ENCODE measurements around the gene SPTSSB. TPM values are rescaled to one million over a fixed set of nuclear protein-coding genes. Genes with fewer than 3 reads are reported as not detected.

Gene SPTSSB
- total and polyA plus RNA-seq, 7 donors = 0.03 to 1.2 (median 0.12) TPM; not detected in 3

GRCh38 chr3:161320837-161321236 lies 50.5 kb downstream of the SPTSSB start:
- no peak for TF ChIP-seq CTCF (IDR thresholded peaks at IDR 0.05)
- Histone ChIP-seq H3K4me1 (no peaks in the 10 kb centered on the region), H3K9me3 (peaks cover 3% of the 10 kb centered on the region), H3K36me3 (ENCODE audit: insufficient read depth in 1 of 2, low read depth in 1 of 2) (no peaks in the 10 kb centered on the region), H3K27ac (no peak overlapping the region), H3K27me3 (ENCODE audit: insufficient read depth in 3 of 3, low read length in 2 of 3) (no peaks in the 10 kb centered on the region), H3K4me3 (no peak overlapping the region)
- ATAC-seq (no peak), DNase-seq (no peak)
- 92 to 97% (median 95%) methylated on average over 1 of the region's 1 CpG for WGBS, 3 donors
- intact Hi-C loops (cut with DNase I) = no loop called here

- 82 to 90% (median 86%) methylated on average over 3 of the region's 3 CpGs for WGBS, 3 donors
- ATAC-seq = no peak
These were observed 51.5 kb downstream of the SPTSSB start for GRCh38 chr3:161319867-161320266.

DNA sequence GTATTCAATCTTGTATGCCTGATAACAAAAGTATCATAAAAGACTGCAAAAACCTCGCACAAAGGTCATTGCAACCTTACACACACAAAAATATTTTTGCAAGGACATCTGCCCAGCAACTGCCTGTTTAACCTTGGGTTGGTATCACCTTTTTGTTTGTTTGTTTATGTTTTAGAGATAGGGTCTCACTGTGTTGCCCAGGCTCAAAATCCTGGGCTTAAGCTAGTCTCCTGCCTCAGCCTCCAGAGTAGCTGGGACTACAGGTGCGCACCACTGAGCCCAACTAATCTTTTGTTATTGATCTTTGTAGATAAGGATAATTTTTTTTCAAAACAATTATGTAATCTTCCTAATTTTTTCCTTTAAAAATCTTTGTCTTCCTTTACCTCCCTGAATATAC lies 54.2 kb downstream of the SPTSSB start:
- Histone ChIP-seq H3K4me1 (no peaks in the 10 kb centered on the region), H3K27ac (no peak overlapping the region)
- 91 to 98% (median 92%) methylated on average over 2 of the region's 2 CpGs for WGBS, 3 donors

More at GRCh38 chr3:161319867-161320266, 51.5 kb downstream of the SPTSSB start:
- no peak overlapping the region for H3K27ac ChIP-seq
- H3K9me3 ChIP-seq = peaks cover 3% of the 10 kb centered on the region
- H3K4me1 ChIP-seq = no peaks in the 10 kb centered on the region
- no peaks in the 10 kb centered on the region for H3K36me3 ChIP-seq (ENCODE audit: insufficient read depth in 1 of 2, low read depth in 1 of 2)
- intact Hi-C loops (cut with DNase I) = no loop called here
- no peaks in the 10 kb centered on the region for H3K27me3 ChIP-seq (ENCODE audit: insufficient read depth in 3 of 3, low read length in 2 of 3)
- no peak overlapping the region for H3K4me3 ChIP-seq
- no peak for DNase-seq
- TF ChIP-seq CTCF (IDR thresholded peaks at IDR 0.05) = no peak

DNA sequence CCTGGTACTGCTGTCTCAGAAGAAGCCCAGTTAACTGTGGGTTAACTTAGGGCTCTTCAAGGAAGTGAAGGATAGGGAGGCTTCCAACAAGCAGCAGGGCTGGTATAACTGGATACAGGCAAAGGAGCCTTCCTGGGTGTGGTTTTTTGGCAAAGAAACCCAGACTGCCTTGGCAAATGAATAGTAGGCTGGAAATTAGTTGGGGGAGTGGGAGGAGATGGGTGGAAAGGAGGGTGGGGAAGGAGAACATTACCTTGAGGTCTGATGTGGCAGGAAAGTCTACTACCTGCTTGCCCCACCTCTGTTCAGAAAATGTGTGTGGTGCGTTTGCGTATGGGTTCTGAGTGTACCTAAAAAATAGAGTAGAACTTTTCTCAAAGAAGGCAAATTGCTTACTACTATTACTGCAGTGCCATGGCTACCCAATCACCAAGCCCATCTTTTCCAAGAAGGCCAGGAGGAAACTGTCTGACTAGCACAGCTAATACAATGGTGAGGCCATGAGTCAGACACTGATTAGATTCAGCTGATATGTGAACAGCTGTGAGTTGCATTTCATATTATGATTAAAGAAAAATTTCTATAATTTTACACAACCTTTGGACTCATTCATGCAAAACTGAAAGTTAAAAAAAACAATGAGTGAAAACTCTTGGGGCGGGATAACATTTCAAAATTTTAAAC lies 55.2 kb downstream of the SPTSSB start:
- H3K27me3 ChIP-seq (ENCODE audit: insufficient read depth in 3 of 3, low read length in 2 of 3) = no peaks in the 10 kb centered on the region
- WGBS, 3 donors = 86 to 87% (median 86%) methylated on average over 3 of the region's 3 CpGs
- DNase-seq (no peak), ATAC-seq (no peak)
- H3K27ac ChIP-seq = no peak overlapping the region
- intact Hi-C loops (cut with DNase I) = no loop called here
- H3K4me1 ChIP-seq = no peaks in the 10 kb centered on the region
- H3K4me3 ChIP-seq = no peak overlapping the region
- no peak for TF ChIP-seq CTCF (IDR thresholded peaks at IDR 0.05)
- H3K36me3 ChIP-seq (ENCODE audit: insufficient read depth in 1 of 2, low read depth in 1 of 2) = no peaks in the 10 kb centered on the region
- H3K9me3 ChIP-seq = peaks cover 3% of the 10 kb centered on the region

More for the DNA sequence above, 54.2 kb downstream of the SPTSSB start:
- ATAC-seq (no peak), DNase-seq (no peak)
- peaks cover 3% of the 10 kb centered on the region for H3K9me3 ChIP-seq
- no peaks in the 10 kb centered on the region for H3K27me3 ChIP-seq (ENCODE audit: insufficient read depth in 3 of 3, low read length in 2 of 3)
- intact Hi-C loops (cut with DNase I) = no loop called here
- no peak for TF ChIP-seq CTCF (IDR thresholded peaks at IDR 0.05)
- no peaks in the 10 kb centered on the region for H3K36me3 ChIP-seq (ENCODE audit: insufficient read depth in 1 of 2, low read depth in 1 of 2)
- H3K4me3 ChIP-seq = no peak overlapping the region
